ENCODE measurements around the gene PCBP4.

- TF ChIP-seq CTCF (IDR thresholded peaks at IDR 0.05): no peak
- TF ChIP-seq POLR2A (IDR thresholded peaks at IDR 0.05): no peak
Measured at GRCh38 chr3:51947215-51947900, 19.9 kb downstream of the PCBP4 start.

Data from body of pancreas (tissue), 4 donors.